HL-60/S4 treated with phorbol 12-myristate 13-acetate at 8.2 ng/mL for 4 days and 3 days (cell line): ENCODE results near the gene ATP5F1D.
"Not testable (repeated sequence)": the region's sequence is repeated elsewhere in the genome, so short reads cannot be mapped to it uniquely, and the experiment has no call there.

Experiments
- in situ Hi-C: fragments of 300-500 bp; cut with MboI; formaldehyde crosslinking; loops from 2 replicates; pipeline ENCODE4 v1.15.0; 2022; ENCODE audit warnings: low sequenced_read_pairs

Gene ATP5F1D

GRCh38 chr19:1241417-1242095 is at the start of gene ATP5F1D:
ATP5F1D (plus strand) TSS chr19:1241751; CDS start chr19:1241851, 100 bp downstream.
- in situ Hi-C loops: no loop called here

GRCh38 chr19:1199531-1199930 is 42.0 kb upstream of the ATP5F1D start:
- in situ Hi-C loops: loop anchor here (10.0 kb wide), 1 partner anchor 85 kb away; no protein-coding TSS in a partner anchor

- in situ Hi-C loops: not testable (repeated sequence)
Measured at GRCh38 chr19:1200614-1201013, 40.9 kb upstream of the ATP5F1D start.

GRCh38 chr19:1205114-1206099 is 36.1 kb upstream of the ATP5F1D start, which contains the start of gene STK11:
STK11 (plus strand) TSS chr19:1205778; CDS start chr19:1206914, 1,136 bp downstream.
- in situ Hi-C loops: no loop called here

GRCh38 chr19:1206150-1206863 is 35.2 kb upstream of the ATP5F1D start:
- in situ Hi-C loops: no loop called here

GRCh38 chr19:1206864-1207450 is 34.6 kb upstream of the ATP5F1D start:
- in situ Hi-C loops: no loop called here

- in situ Hi-C loops: not testable (repeated sequence)
Measured at GRCh38 chr19:1208830-1209229, 32.7 kb upstream of the ATP5F1D start.

- in situ Hi-C loops: no loop called here
Measured at GRCh38 chr19:1210227-1210538, 31.4 kb upstream of the ATP5F1D start.

GRCh38 chr19:1211494-1212234 is 29.9 kb upstream of the ATP5F1D start:
- in situ Hi-C loops: no loop called here

GRCh38 chr19:1213391-1214286 is 27.9 kb upstream of the ATP5F1D start:
- in situ Hi-C loops: no loop called here

- in situ Hi-C loops: no loop called here
Measured at GRCh38 chr19:1214299-1214861, 27.2 kb upstream of the ATP5F1D start.

- in situ Hi-C loops: no loop called here
Measured at GRCh38 chr19:1214862-1215731, 26.5 kb upstream of the ATP5F1D start.

- in situ Hi-C loops: no loop called here
Measured at GRCh38 chr19:1216756-1217155, 24.8 kb upstream of the ATP5F1D start.

GRCh38 chr19:1217366-1217765 is 24.2 kb upstream of the ATP5F1D start:
- in situ Hi-C loops: no loop called here

- in situ Hi-C loops: no loop called here
Measured at GRCh38 chr19:1218751-1219567, 22.6 kb upstream of the ATP5F1D start.

GRCh38 chr19:1219786-1220476 is 21.6 kb upstream of the ATP5F1D start:
- in situ Hi-C loops: no loop called here
